HG03558 (cell line): Measurements from ENCODE around the gene HIPK2.
"Not testable (repeated sequence)": the region's sequence is repeated elsewhere in the genome, so short reads cannot be mapped to it uniquely, and the experiment has no call there.

Source experiments
- ATAC-seq: cut with Tn5 transposase; IDR thresholded peaks from one replicate; pipeline ENCODE4 v1.9.1; 2021; ENCODE audit warnings: moderate number of reproducible peaks; ENCODE audit not compliant: unreplicated experiment; ENCODE audit errors: extremely low read depth

HIPK2 gene

GRCh38 chr7:139640681-139641080 lies 137.1 kb downstream of the HIPK2 start:
- ATAC-seq = no peak

GRCh38 chr7:139639563-139639962 lies 138.2 kb downstream of the HIPK2 start:
- no peak for ATAC-seq

DNA sequence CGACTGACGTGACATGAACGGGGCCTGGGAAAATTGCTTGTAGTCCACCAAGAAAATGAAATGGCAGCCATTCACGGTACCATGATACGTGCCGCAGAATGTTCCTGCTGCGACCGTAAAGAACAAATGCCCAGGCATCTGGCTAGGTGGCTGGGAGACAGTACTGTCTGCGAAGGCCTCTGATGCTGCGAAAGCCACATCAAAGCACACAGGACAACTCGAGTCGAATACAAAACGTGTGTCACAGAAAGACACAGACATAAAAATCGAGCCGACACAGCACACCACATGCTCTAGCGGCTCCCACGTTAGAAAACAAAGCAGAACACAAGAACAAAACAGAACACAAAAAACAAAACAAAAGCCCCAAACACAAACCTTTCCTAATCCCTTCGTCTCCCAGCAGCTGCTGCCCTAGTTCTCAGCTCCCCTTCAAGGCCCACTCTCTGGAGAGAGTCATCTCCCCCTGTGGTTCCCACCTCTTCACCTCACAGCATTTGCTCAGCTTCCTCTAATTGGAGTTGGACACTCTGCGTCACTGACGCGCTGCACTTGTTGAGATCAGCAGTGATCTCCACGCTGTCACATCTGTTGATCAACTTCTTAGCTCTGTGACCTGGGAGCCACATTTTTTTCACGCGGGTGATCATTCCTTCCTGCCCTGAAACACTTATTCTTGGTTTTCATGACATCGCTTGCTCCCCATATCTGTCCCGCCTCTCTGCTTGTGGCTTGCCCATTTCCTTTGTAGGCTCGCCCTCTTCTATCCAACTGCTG lies 142.1 kb downstream of the HIPK2 start:
- no peak for ATAC-seq

GRCh38 chr7:139634087-139634486 lies 143.7 kb downstream of the HIPK2 start:
- ATAC-seq = no peak

DNA sequence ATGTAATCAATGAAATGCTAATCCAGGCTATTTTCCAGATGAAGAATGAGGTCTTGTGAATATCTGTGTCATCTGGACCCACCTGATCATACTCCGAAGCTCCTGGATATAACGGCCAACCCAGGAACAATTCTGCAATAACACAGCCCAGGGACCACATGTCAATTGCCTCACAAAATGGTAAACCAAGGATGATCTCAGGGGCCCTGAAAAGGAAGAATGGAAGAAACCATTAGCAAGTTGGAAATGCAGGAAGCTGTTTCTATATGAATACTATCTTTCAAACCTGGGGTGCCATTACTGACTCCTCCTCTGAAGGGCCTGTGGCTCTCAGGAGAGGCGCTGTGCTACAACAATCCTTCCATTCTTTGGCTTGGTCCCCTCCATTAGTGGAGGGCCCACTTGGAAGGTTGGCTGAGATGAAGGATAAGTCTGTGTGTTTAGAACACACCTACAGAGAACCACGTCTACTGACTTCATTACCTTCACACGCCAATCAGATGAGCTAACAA lies 146.2 kb downstream of the HIPK2 start:
- ATAC-seq = no peak

DNA sequence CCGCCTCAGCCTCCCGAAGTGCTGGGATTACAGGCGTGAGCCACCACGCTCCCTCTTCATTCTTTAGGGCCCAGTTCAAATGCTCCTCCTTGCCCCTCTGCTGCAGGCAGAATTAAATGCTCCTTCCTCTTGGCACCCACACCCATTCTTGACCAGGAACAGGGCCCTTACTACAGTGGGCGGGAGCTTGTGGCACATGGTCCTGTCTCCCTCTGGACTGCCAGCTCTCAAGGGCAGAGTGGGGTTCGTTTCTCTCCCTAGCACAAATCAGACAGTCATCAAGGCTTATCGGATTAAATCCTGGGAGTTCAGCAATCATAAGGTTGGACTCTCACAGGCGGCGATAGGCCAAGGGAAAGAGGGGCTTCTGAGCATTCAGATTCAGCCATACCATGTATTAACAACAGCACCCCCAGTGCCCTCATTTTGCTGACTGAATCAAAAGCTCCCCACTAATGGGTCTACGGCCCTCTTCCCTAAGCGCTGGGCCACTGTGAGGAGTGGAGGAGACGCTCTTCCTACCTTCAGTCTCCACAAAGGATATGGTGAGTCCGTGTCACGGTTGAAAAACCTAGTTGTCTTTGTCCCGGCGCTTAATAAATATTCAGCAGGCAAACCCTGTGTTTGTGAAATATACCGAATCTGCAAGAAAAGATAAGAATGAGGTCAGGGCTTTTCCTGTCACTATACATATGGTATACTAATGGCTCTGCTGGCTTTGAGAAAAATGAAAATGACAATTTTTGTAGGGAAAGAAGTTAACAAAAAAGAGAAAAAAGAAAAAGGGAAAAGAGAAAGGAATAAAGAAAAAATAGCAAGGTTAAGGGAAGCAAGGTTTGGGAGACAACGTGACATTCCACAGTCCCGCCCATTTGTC lies 146.9 kb downstream of the HIPK2 start:
- ATAC-seq = no peak

- no peak for ATAC-seq
Measured at GRCh38 chr7:139629392-139630082, 148.3 kb downstream of the HIPK2 start.

GRCh38 chr7:139627831-139628230 lies 150.0 kb downstream of the HIPK2 start:
- no peak for ATAC-seq

- ATAC-seq = no peak
Measured at GRCh38 chr7:139626817-139627216, 151.0 kb downstream of the HIPK2 start.

DNA sequence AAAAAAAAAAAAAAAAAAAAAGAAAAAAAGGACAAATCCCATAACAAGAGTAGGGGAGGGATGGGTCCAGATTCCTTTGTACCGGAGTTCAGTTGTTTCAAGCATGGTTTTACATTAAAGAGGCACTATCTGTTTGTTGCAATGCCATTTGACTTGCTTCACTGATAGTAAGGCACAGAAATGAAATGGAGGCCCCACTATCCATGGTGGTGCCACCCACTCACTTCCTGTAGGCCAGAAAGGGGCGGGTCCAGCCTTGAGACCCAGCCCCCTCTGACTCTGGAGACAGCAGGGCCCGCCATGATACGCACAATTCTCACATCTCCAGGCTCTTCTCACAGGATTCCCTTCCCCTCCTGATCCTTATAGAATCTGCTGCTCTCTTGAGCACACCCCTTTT lies 154.3 kb downstream of the HIPK2 start:
- no peak for ATAC-seq

DNA sequence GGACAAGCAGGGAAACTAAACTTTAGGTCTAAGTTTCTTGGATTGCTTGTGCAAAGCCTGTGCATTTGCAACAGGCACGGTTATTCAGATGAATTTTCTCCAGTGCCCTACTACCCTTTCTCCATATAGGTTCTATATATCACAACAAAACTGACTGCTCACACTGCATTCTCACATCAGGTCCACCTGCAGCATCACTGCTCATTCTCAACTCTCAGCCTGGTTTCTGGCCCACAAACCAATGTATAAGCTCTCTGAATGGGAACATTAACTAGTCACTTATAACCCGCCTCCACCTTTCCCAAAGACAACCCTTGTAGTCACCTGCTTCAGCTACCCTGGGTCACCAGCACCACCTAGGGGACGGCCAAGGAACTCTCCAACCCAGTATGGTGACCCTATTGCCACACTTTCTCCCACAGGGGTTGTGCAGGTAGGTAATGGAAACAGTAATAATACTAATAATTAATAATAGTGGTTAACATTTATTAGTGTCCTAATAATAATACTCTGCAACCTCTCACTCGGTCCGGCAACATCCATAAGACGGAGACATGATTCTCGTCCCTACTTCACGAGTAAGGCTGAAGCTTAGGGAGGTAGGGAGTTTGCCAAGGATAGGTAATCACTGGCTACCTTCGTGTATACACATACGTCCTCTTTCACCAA lies 157.0 kb downstream of the HIPK2 start:
- no peak for ATAC-seq

DNA sequence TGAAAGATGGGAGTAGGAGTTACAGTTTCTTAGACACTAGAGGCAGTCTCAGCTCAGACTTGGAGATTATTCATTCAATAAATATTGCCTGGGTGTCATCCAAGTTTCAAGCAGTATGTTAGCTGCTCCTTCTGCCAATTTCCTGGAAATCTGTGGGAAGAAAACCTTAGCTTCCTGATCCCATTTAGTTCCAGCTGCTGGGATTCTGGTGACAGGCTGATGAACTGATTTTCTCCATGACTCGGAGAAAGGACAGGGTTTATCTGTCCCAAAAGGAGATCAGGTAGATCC lies 158.5 kb downstream of the HIPK2 start:
- ATAC-seq = no peak

DNA sequence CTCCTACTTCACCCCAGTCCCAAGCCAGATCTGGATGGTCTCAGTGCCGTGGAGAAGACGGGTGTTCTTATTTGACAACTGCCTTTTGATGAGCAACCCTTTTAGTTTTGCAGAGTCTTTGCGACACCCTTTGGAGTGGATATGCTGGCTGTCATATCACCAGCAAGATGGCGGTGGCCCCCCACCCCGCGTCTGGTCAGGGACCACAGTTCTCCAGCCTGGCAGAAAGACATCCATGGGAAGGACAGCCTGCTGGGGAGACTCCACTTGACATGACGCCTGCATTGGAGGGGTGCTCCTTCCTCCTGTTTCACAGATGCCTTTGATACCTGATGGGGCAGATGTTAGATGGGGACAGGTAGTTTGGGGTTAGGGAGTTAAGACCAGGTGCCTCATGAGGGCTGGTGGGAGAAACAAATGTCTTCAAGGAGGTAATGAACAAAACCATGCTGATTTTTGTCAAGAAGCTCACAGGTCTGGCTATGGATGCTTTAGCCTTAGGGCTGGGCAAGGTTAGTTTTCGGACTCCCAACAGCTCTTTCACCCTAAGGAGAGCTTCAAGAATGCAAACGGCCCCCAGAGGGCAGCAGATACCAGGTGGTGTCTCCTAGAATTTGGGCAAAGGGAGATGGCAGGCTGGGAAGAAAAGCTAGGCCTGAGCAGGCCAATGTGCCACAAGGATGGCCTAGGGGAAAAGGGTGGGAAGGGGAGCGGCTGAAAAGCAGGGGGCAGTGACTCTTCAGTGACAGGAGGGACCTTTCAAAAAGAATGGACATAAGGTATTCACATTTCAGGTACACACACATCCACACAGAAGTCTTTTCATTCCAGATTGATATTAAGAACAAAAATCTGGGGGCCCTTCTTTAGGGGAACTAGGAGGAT lies 159.1 kb downstream of the HIPK2 start:
- ATAC-seq = no peak

- ATAC-seq = no peak
Measured at GRCh38 chr7:139617074-139617473, 160.7 kb downstream of the HIPK2 start.

- ATAC-seq = no peak
Measured at GRCh38 chr7:139614886-139615285, 162.9 kb downstream of the HIPK2 start.

DNA sequence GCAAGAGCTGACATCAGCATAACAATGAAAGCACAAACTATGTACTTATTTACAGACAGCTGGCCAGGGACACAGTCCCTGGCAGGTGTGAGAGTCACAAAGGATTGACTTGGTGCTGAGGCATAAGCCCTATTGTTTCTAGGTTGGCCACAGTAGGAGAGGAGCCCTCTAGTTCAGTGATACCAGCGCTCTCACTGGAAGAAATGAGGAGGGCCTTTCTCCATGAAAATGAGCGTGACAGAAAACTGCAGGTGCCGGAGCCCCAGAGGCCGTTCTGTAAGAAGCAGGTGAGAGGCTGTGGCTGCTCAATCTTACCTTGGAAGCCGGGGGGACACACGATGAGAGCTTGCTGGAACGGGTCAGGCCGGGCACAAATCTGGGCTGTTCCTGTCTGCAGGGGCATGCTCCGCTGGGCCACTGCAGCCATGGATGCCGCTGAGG lies 163.8 kb downstream of the HIPK2 start:
- no peak for ATAC-seq

DNA sequence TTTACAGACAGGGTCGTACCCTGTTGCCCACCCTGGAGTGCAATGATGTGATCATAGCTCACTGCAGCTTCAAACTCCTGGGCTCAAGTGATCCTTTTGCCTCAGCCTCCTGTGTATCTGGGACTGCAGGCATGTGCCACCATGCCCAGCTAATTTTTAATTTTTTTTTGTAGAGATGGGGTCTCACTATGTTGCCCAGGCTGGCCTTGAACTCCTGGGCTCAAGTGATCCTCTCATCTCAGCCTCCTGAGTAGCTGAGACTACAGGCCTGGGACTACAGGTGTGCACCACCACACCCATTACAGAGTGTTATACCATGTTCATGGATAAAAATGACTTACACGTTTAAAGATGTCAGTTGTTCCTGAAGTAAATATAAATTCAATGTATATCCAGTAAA lies 166.2 kb downstream of the HIPK2 start:
- ATAC-seq = not testable (repeated sequence)

DNA sequence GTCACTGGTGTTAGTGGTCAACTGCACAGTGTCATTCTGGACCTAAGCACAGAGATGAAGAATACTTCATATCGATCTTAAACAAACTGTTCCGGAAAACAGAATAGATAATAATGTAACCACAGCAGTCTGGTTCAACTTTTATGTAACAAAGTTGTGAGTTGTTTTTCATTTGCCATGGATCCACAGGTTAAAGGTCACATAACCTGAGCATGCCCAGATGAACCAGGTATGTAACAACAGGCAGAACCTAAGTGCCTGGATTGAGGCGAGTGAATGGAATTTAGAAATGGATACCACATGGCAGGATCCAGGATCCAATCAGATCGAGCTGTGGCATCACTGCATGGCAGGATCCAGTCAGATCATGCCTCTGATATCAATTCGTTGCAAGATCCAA lies 167.2 kb downstream of the HIPK2 start:
- ATAC-seq = no peak

GRCh38 chr7:139603896-139604295 lies 173.9 kb downstream of the HIPK2 start:
- no peak for ATAC-seq
